Naive thymus-derived CD4-positive, alpha-beta T cell (primary cell): ENCODE data around the gene HSPA4. TPM values are rescaled to one million over a fixed set of nuclear protein-coding genes. Genes with fewer than 3 reads are reported as not detected.
A peak's percentile ranks its signal among the peaks of the same experiment; 100 is the strongest.
"Not testable (repeated sequence)": the region's sequence is repeated elsewhere in the genome, so short reads cannot be mapped to it uniquely, and the experiment has no call there.

ENCODE experiments used
- ATAC-seq: fragments of 150-1000 bp; cut with Tn5 transposase; 2 replicates; pipeline ENCODE4 v1.10.0; 2021; ENCODE audit warnings: mild to moderate bottlenecking, moderate library complexity
- CTCF ChIA-PET: fragments of 350-600 bp; sonication (Branson Sonifier 250); formaldehyde crosslinking; loops from one replicate; lab custom pipeline; 2021; ENCODE audit warnings: antibody characterized with exemption; lab: Charles Lee
- POLR2A ChIA-PET: fragments of 350-600 bp; sonication (Branson Sonifier 250); formaldehyde crosslinking; loops from one replicate; lab custom pipeline; 2021; ENCODE audit warnings: antibody characterized with exemption, inconsistent platforms; lab: Charles Lee
- DNase-seq, 9 donors: peaks; one replicate each; pipeline versions ENCODE4 v3.0.0 to v3.0.0-alpha.2; 2020 to 2022; ENCODE audit warnings: mixed read lengths in 1 of 9
- H3K27ac ChIP-seq: one replicate; pipeline ENCODE4 v1.7.0; 2013; ENCODE audit warnings: mild to moderate bottlenecking, low read depth, low read length, moderate library complexity
- H3K27me3 ChIP-seq, 2 donors: one replicate each; pipeline ENCODE4 v1.7.0; 2013; ENCODE audit warnings: low read length in 2 of 2, mild to moderate bottlenecking in 2 of 2, moderate library complexity in 2 of 2; ENCODE audit not compliant: control insufficient read depth in 2 of 2, insufficient read depth in 2 of 2
- H3K36me3 ChIP-seq, 3 experiments: 1 replicate in 2 of 3; 2 replicates in 1 of 3; pipeline ENCODE4 v1.7.0; 2013; ENCODE audit warnings: low read length in 3 of 3, mild to moderate bottlenecking in 3 of 3, moderate library complexity in 1 of 3; ENCODE audit not compliant: insufficient read depth in 3 of 3, control insufficient read depth in 2 of 3
- H3K4me1 ChIP-seq, 2 donors: one replicate each; pipeline ENCODE4 v1.7.0; 2013; ENCODE audit warnings: low read length in 2 of 2, mild to moderate bottlenecking in 2 of 2, moderate library complexity in 1 of 2; ENCODE audit not compliant: control insufficient read depth in 2 of 2, insufficient read depth in 2 of 2
- H3K4me3 ChIP-seq: 2 replicates; pipeline ENCODE4 v1.7.0; 2013; ENCODE audit warnings: mild to moderate bottlenecking, low read length
- H3K9me3 ChIP-seq, 3 experiments: 1 replicate in 2 of 3; 2 replicates in 1 of 3; pipeline ENCODE4 v1.7.0; 2013; ENCODE audit warnings: low read length in 3 of 3; ENCODE audit not compliant: control insufficient read depth in 2 of 3
- H3K27ac Mint-ChIP-seq, 9 donors: one replicate each; pipeline ENCODE4 v1.8.0; 2020 to 2022; ENCODE audit warnings: mixed read lengths in 9 of 9, mild to moderate bottlenecking in 8 of 9, moderate library complexity in 5 of 9, inconsistent platforms in 2 of 9
- H3K27me3 Mint-ChIP-seq, 5 donors: one replicate each; pipeline ENCODE4 v1.8.0; 2021 to 2022; ENCODE audit warnings: mixed read lengths in 5 of 5, mild to moderate bottlenecking in 1 of 5
- H3K36me3 Mint-ChIP-seq, 5 donors: one replicate each; pipeline ENCODE4 v1.8.0; 2020 to 2022; ENCODE audit warnings: mixed read lengths in 5 of 5, mild to moderate bottlenecking in 3 of 5, inconsistent platforms in 1 of 5
- H3K4me1 Mint-ChIP-seq, 7 donors: one replicate each; pipeline ENCODE4 v1.8.0; 2020 to 2022; ENCODE audit warnings: mixed read lengths in 7 of 7, mild to moderate bottlenecking in 3 of 7, inconsistent platforms in 1 of 7
- H3K4me3 Mint-ChIP-seq, 10 donors: one replicate each; pipeline ENCODE4 v1.8.0; 2020 to 2022; ENCODE audit warnings: mild to moderate bottlenecking in 10 of 10, mixed read lengths in 10 of 10, moderate library complexity in 6 of 10, inconsistent platforms in 2 of 10
- H3K9me3 Mint-ChIP-seq, 11 donors: one replicate each; pipeline ENCODE4 v1.8.0; 2020 to 2022; ENCODE audit warnings: mixed read lengths in 11 of 11, mild to moderate bottlenecking in 4 of 11, inconsistent platforms in 1 of 11, moderate library complexity in 1 of 11
- intact Hi-C, 2 donors: fragments of 100-400 bp; cut with micrococcal nuclease; formaldehyde crosslinking; loops; one replicate each; pipeline ENCODE4 v1.15.1; 2023
- polyA plus RNA-seq, 2 donors: library from polyadenylated mRNA; unstranded; fragments of 300-500 nt; fragmentation: Illumina TruSeq; gene quantifications; one replicate each; pipeline ENCODE4 v1.2.3, GENCODE V29; 2021
- total RNA-seq, 6 experiments: library from RNA in 5 of 6; stranded (reverse) in 5 of 6; gene quantifications; 1 replicate in 5 of 6; 2 replicates in 1 of 6; pipeline ENCODE4 v1.2.3 and lab custom pipeline; 2021 to 2026

HSPA4 gene
- total and polyA plus RNA-seq, 7 experiments from 2014 or later, result 37.7 to 103 (median 42.4) TPM

- H3K9me3 ChIP-seq, result no peaks in the 10 kb centered on the region
- intact Hi-C loops, result no loop called here
- CTCF ChIA-PET, result no interaction called here
- H3K36me3 Mint-ChIP-seq, result peaks cover 7 to 53% (median 25%) of the 10 kb centered on the region in 5 donors
- no peak for DNase-seq
- H3K27ac ChIP-seq, result no peak overlapping the region
- H3K4me3 Mint-ChIP-seq, result no peak overlapping the region
- H3K4me1 ChIP-seq, result no peaks in the 10 kb centered on the region
- H3K9me3 Mint-ChIP-seq, result no peaks in the 10 kb centered on the region
- peaks cover 12 to 41% (median 27%) of the 10 kb centered on the region in 7 donors for H3K4me1 Mint-ChIP-seq
- H3K36me3 ChIP-seq, result peaks cover 0 to 33% (median 16%) of the 10 kb centered on the region in 3 experiments
- peak overlapping the region in 4 of 9 donors; percentile 4 to 56 (median 20) for H3K27ac Mint-ChIP-seq
- no peaks in the 10 kb centered on the region for H3K27me3 ChIP-seq
- no peak overlapping the region for H3K4me3 ChIP-seq
- POLR2A ChIA-PET, result no interaction called here
- no peak for ATAC-seq
- H3K27me3 Mint-ChIP-seq, result no peaks in the 10 kb centered on the region
Observed at GRCh38 chr5:133079048-133079447, 27.2 kb downstream of the HSPA4 start.

DNA sequence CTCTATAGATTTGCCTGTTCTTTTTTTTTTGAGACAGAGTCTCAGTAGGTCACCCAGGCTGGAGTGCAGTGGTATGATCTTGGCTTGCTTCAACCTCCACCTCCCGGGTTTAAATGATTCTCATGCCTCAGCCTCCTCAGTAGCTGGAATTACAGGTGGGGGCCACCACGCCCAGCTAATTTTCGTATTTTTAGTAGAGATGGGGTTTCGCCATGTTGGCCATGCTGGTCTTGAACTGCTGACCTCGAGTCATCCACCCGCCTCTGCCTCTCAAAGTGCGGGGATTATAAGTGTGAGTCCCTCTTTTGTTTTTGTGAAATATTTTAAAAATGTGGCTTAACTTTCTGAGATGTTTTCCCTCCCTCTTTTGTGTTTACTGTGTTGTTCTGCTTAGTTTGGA, 29.2 kb downstream of the HSPA4 start:
- peaks cover 0 to 43% (median 9%) of the 10 kb centered on the region in 3 experiments for H3K36me3 ChIP-seq
- no peak for ATAC-seq
- Mint-ChIP-seq H3K27me3 (no peaks in the 10 kb centered on the region), H3K27ac (peak overlapping the region in 4 of 9 donors; percentile 51 to 56 (median 54)), H3K9me3 (no peaks in the 10 kb centered on the region), H3K36me3 (peaks cover 7 to 46% (median 22%) of the 10 kb centered on the region in 5 donors), H3K4me3 (no peak overlapping the region), H3K4me1 (peaks cover 12 to 32% (median 27%) of the 10 kb centered on the region in 7 donors)
- POLR2A ChIA-PET, result no interaction called here
- no peaks in the 10 kb centered on the region for H3K9me3 ChIP-seq
- H3K4me1 ChIP-seq, result no peaks in the 10 kb centered on the region
- CTCF ChIA-PET, result no interaction called here
- no peak for DNase-seq
- no peak overlapping the region for H3K27ac ChIP-seq
- H3K4me3 ChIP-seq, result no peak overlapping the region
- no peaks in the 10 kb centered on the region for H3K27me3 ChIP-seq
- intact Hi-C loops, result loop anchor here in 1 of 2 donors (5.0 kb wide), 1 partner anchor 1096 kb away; the partner anchor contains the start of gene SKP1

- no peaks in the 10 kb centered on the region for H3K27me3 Mint-ChIP-seq
- POLR2A ChIA-PET, result no interaction called here
- no peaks in the 10 kb centered on the region for H3K9me3 Mint-ChIP-seq
- no peaks in the 10 kb centered on the region for H3K27me3 ChIP-seq
- H3K36me3 ChIP-seq, result peaks cover 0 to 45% (median 9%) of the 10 kb centered on the region in 3 experiments
- CTCF ChIA-PET, result no interaction called here
- ATAC-seq (no peak), DNase-seq (no peak)
- no peak overlapping the region for H3K27ac ChIP-seq
- peaks cover 5 to 46% (median 21%) of the 10 kb centered on the region in 5 donors for H3K36me3 Mint-ChIP-seq
- H3K9me3 ChIP-seq, result no peaks in the 10 kb centered on the region
- peaks cover 11 to 32% (median 26%) of the 10 kb centered on the region in 7 donors for H3K4me1 Mint-ChIP-seq
- H3K27ac Mint-ChIP-seq, result peak overlapping the region in 5 of 9 donors; percentile 25 to 56 (median 43)
- intact Hi-C loops, result loop anchor here in 1 of 2 donors (5.0 kb wide), 1 partner anchor 1096 kb away; the partner anchor contains the start of gene SKP1
- no peak overlapping the region for H3K4me3 Mint-ChIP-seq
- no peaks in the 10 kb centered on the region for H3K4me1 ChIP-seq
- no peak overlapping the region for H3K4me3 ChIP-seq
Observed at GRCh38 chr5:133081703-133082102, 29.9 kb downstream of the HSPA4 start.

DNA sequence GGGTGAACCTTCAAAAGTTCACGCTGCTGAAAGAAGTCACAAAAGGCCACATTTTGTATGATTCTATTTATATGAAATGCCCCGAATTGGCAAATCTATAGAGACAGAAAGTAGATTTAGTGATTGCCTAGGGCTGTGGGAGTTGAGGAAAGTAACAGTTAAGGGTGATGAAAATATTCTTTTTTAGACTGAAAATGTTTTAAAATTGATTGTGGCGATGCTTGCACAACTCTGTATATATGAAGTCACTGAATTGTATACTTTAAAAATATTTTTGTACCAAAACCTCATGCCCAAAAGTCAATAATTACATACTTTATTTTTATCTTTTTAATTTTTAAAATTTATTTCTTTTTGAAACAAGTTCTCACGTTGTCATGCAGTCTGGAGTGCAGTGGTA, 30.3 kb downstream of the HSPA4 start:
- H3K36me3 Mint-ChIP-seq, result peaks cover 4 to 47% (median 17%) of the 10 kb centered on the region in 5 donors
- Histone ChIP-seq H3K27ac (no peak overlapping the region), H3K27me3 (no peaks in the 10 kb centered on the region), H3K36me3 (peaks cover 0 to 44% (median 9%) of the 10 kb centered on the region in 3 experiments), H3K4me1 (no peaks in the 10 kb centered on the region), H3K9me3 (no peaks in the 10 kb centered on the region), H3K4me3 (no peak overlapping the region)
- peak overlapping the region in 1 of 9 donors; percentile 56 for H3K27ac Mint-ChIP-seq
- peaks cover 9 to 31% (median 26%) of the 10 kb centered on the region in 7 donors for H3K4me1 Mint-ChIP-seq
- H3K27me3 Mint-ChIP-seq, result no peaks in the 10 kb centered on the region
- DNase-seq, result no peak
- ATAC-seq, result no peak
- ChIA-PET CTCF (no interaction called here), POLR2A (no interaction called here)
- intact Hi-C loops, result loop anchor here in 1 of 2 donors (5.0 kb wide), 1 partner anchor 1095 kb away; the partner anchor contains the start of gene SKP1
- H3K4me3 Mint-ChIP-seq, result no peak overlapping the region
- H3K9me3 Mint-ChIP-seq, result no peaks in the 10 kb centered on the region

GRCh38 chr5:133083901-133084300, 32.1 kb downstream of the HSPA4 start:
- ATAC-seq (no peak), DNase-seq (no peak)
- intact Hi-C loops, result loop anchor here in 1 of 2 donors (5.0 kb wide), 1 partner anchor 1093 kb away; the partner anchor contains the start of gene SKP1
- Histone ChIP-seq H3K9me3 (no peaks in the 10 kb centered on the region), H3K4me1 (no peaks in the 10 kb centered on the region), H3K27me3 (no peaks in the 10 kb centered on the region), H3K4me3 (no peak overlapping the region), H3K36me3 (peaks cover 7 to 52% (median 16%) of the 10 kb centered on the region in 3 experiments), H3K27ac (no peak overlapping the region)
- ChIA-PET CTCF (no interaction called here), POLR2A (no interaction called here)
- Mint-ChIP-seq H3K27ac (peak overlapping the region in 2 of 9 donors; percentile 32 to 41), H3K4me1 (peaks cover 4 to 24% (median 22%) of the 10 kb centered on the region in 7 donors), H3K27me3 (no peaks in the 10 kb centered on the region), H3K36me3 (peaks cover 0 to 46% (median 13%) of the 10 kb centered on the region in 5 donors), H3K4me3 (no peak overlapping the region), H3K9me3 (no peaks in the 10 kb centered on the region)

DNA sequence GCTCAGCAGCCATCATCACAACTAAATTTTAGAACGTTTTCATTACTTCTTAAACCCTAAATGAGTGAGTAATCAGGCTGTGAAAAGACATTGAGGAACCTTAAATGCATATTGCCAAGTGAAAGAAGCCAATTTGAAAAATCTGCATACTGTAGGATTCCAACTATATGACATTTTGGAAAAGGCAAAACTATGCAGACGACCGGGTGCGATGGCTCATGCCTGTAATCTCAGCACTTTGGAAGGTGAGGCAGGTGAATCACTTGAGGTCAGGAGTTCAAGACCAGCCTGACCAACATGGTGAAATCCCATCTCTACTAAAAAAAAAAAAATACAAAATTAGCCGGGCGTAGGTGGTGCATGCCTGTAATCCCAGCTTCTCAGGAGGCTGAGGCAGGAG, 33.4 kb downstream of the HSPA4 start:
- Mint-ChIP-seq H3K4me1 (peaks cover 0 to 16% (median 14%) of the 10 kb centered on the region in 7 donors), H3K36me3 (peaks cover 0 to 43% (median 18%) of the 10 kb centered on the region in 5 donors)
- H3K4me1 ChIP-seq, H3K27ac Mint-ChIP-seq, H3K4me3 ChIP-seq, H3K27ac ChIP-seq, POLR2A ChIA-PET, H3K27me3 ChIP-seq, H3K9me3 ChIP-seq, H3K27me3 Mint-ChIP-seq, DNase-seq, ATAC-seq, H3K9me3 Mint-ChIP-seq, CTCF ChIA-PET, intact Hi-C loops, H3K4me3 Mint-ChIP-seq: not testable (repeated sequence)
- peaks cover 19 to 62% (median 27%) of the 10 kb centered on the region in 3 experiments for H3K36me3 ChIP-seq
